ENCODE data around the gene COX19.

DNA sequence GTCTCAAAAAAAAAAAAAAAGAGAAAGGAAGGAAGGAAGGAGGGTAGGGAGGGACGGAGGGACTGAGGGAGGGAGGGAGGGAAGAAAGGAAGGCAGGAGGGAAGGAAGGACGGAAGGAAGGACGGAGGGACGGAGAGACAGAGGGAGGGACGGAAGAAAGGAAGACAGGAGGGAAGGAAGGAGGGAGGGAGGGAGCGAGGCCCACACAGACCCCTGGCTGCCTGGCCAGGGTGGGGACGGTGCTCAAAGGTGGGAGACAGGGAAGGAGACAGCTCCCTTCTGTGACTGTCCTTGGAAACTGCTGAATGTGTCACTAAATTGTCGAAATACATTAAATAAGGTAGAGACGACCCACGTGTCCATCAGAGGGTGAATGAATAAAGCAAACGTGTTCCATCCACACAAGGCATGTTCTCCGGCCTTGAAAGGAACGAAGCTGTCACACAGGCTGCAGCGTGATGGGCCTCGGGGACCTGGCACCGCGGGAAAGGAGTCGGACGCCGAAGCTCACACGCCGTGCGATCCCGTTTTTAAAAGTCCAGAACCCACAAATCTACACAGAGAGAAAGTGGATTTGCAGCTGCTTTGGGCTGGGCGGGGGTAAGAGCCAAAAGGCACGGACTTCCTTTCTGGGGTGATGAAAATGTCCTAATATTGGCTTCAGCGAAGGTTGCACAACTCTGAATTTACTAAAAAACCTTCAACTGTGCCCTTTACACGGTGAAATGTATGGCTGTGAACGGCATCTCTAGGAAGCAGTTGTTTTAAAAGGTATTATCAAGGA is 44.2 kb downstream of the COX19 start:
- TF ChIP-seq EHMT2 (IDR thresholded peaks at IDR 0.05; ENCODE audit: borderline replicate concordance, low read depth, low read length) = no peak
- TF ChIP-seq SP140L (CRISPR knock-in tag; IDR thresholded peaks at IDR 0.05; ENCODE audit: borderline replicate concordance) = no peak
- no peak for TF ChIP-seq ARNT (IDR thresholded peaks at IDR 0.05)
- TF ChIP-seq, protein P1, sequence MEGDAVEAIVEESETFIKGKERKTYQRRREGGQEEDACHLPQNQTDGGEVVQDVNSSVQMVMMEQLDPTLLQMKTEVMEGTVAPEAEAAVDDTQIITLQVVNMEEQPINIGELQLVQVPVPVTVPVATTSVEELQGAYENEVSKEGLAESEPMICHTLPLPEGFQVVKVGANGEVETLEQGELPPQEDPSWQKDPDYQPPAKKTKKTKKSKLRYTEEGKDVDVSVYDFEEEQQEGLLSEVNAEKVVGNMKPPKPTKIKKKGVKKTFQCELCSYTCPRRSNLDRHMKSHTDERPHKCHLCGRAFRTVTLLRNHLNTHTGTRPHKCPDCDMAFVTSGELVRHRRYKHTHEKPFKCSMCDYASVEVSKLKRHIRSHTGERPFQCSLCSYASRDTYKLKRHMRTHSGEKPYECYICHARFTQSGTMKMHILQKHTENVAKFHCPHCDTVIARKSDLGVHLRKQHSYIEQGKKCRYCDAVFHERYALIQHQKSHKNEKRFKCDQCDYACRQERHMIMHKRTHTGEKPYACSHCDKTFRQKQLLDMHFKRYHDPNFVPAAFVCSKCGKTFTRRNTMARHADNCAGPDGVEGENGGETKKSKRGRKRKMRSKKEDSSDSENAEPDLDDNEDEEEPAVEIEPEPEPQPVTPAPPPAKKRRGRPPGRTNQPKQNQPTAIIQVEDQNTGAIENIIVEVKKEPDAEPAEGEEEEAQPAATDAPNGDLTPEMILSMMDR (CRISPR knock-in tag; IDR thresholded peaks at IDR 0.05) = no peak
- no peak for TF ChIP-seq EZH2 (conservative IDR thresholded peaks at IDR 0.05; ENCODE audit: low read depth, low read length)
